Nucleus accumbens (tissue), 56 donors: ENCODE results near the gene MYO7B.

Experiments
- DNase-seq, 56 donors: peaks; one replicate each; lab custom pipeline; 2025; lab: John Stamatoyannopoulos, UW

MYO7B gene

DNA sequence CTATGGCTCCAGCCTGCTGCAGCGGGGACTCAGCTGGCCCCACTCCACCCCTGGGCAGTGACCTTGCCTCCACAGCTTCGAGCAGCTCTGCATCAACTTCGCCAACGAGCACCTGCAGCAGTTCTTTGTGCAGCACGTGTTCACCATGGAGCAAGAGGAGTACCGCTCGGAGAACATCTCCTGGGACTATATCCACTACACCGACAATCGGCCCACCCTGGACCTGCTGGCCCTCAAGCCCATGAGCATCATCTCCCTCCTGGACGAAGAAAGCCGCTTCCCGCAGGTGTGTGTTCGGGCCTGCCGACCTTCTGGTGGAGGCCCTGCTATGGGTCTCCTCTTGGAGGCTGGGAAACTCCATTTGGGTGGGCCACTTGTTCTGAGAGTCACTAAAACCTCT lies 48.6 kb downstream of the MYO7B start:
- no peak for DNase-seq

DNA sequence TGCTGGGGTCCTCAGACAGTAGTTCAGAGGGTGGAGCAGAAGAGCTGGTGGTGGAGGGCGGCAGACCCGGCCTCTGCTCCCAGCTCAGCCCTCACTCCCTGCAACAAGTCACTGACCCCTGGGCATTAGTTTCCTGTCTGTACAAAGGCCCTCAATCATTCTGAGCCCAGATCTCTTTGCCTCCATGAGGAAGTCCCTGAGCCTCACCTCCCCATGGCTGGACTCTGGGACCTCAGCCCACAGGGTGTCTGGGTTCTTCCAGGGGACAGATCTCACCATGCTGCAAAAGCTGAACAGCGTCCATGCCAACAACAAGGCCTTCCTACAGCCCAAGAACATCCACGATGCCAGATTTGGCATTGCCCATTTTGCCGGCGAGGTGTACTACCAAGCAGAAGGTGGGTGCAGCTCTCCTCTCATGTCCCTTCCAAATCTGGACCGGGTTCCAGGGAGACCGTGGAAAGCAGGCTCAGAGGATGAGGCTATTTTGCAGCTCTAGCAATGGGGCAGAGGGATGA lies 49.1 kb downstream of the MYO7B start:
- no peak for DNase-seq

DNA sequence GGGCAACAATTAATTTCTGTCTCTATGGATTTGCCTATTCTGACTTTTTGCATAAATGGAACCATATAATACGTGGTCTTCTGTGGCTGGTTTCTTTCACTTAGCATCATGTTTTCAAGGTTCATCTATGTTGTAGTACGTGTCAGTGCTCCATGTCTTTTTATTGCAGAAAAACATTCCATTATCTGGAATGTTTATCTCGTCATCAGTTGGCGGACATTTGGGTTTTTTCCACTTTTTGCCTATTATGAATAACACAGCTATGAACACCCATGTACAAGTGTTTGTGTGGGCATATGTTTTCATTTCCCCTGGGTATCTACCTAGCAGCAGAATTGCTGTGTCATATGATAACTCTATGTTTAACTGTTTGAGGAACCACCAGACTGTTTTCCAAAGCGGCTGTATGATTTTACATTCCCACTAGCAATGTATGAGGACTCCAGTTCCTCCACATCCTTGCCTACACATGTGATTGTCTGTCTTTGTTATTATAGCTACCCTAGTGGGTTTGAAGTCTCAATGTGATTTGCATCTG lies 49.9 kb downstream of the MYO7B start:
- DNase-seq, result no peak

DNA sequence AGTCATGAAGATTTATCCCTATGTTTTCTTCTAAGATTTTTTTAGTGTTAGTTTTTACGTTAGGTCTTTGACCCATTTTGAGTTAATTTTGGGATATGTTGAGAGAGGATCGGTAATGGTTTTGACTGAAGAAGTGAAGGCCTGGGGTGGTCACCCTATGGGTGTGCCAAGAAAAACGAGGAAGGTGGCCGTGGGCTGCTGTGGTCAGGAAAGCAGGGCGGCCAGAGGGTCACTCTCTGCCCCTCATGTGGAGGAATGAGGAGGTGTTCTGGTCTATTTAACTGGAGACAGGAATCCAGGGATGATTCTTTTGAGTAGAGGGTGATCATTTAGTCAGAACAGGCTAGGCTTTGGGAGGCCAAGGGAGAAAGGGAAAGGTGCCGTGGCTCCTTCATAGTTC lies 50.7 kb downstream of the MYO7B start:
- DNase-seq, result no peak

DNA sequence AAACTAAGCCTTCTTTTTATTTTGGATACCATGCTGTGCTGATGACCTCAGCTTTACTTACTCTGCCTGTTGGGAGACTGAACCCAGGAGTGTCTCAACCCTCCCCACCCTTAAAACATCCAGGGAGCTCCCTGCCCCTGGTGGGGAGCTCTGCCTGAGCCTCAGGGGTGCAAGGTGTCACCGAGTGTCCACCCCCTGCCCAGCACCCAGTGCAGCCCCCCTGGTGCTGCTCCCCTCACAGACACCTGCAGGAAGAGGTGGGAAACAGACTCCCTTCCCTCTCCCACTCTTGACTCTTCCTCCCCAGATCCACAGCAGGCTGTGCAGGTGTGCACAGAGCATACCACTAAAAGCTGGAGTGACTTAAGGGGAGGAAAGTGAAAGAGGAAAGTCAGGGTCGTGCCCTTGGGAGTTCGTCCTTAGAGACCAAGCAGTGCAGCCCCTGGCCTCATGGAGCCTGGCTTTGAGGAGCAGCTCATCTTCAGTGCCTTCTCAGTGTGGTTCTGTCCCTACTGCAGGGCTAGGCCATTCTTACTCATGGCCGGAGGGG lies 51.3 kb downstream of the MYO7B start:
- DNase-seq, result no peak

DNA sequence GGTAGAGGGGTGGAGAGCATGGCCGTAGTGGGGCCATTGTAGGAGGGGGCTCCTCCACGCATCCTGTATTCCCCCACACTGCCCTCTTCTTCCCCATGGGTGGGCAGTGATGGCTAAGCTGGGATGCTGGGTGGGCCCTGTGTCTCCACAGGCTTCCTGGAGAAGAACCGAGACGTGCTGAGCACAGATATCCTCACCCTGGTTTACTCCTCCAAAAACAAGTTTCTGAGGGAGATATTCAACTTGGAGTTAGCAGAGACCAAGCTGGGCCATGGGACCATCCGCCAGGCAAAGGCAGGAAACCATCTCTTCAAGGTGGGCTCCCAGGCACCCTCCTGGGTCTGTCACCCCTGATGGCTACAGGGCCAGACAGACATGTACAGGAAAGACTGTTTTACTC lies 52.8 kb downstream of the MYO7B start:
- DNase-seq, result no peak

DNA sequence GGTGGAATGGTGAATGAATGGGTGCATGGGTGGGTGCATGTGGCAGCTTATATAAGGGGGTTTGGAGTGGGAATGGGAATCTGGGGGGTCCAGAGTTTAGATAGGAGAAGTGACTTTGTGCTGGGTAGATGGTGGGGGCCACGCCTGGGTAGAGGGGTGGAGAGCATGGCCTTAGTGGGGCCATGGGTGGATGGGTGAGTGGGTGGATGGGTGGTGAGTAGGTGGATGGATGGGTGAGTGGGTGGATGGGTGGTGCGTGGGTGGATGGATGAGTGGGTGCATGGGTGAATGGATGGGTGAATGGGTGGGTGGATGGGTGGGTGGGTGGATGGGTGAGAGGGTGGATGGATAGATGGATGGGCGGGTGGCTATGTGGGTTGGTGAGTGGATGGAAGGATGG lies 53.9 kb downstream of the MYO7B start:
- DNase-seq, result peak in 1 of 56 donors; percentile 33

DNA sequence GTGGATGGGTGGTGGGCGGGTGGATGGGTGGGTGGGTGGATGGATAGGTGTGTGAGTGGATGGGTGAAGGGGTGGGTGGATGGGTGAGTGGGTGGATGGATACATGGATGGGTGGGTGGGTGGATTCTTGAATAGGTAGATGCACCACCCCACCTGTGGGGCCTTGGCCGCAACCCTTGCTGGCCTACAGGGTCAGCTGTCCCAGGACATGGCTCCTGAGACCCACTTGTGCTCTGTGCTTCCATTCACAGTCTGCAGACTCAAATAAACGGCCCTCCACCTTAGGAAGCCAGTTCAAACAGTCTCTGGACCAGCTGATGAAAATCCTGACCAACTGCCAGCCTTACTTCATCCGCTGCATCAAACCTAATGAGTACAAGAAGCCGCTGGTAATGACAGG lies 54.4 kb downstream of the MYO7B start:
- DNase-seq, result peak in 1 of 56 donors; percentile 33

DNA sequence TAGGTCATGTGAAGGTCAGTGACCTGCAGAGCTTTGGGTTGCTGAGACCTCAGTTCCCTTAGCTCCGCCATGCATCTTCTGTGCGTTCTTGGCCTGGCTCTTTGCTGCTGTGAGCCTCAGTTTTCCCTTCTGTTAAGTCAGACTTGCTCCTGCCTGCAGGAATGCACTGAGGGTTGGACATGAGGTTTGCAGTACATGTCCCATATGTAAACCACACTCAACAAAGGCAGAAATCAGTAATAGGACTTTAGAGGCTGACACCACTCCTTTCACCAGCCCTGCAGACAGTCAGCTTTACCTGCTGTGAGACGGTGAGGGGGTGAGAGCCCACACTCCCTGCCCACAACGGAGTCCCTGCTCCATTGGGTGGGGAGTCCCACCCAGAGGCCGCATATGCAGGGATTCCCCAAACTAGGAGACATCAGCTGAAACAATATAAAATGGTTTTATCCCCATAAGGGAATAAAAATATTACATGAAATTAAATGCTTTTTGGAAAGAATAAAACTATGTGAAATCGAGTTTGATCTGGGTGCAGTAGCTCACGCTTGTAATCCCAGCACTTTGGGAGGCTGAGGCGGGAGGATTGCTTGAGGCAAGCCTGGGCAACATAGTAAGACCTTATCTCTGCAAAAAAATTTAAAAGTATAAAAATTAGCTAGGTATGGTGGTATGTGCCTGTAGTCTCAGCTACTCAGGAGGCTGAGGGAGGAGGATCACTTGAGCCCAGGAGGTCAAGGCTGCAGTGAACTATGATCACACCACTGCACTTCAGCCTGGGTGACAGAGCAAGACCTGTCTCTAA lies 55.1 kb downstream of the MYO7B start:
- no peak for DNase-seq

DNA sequence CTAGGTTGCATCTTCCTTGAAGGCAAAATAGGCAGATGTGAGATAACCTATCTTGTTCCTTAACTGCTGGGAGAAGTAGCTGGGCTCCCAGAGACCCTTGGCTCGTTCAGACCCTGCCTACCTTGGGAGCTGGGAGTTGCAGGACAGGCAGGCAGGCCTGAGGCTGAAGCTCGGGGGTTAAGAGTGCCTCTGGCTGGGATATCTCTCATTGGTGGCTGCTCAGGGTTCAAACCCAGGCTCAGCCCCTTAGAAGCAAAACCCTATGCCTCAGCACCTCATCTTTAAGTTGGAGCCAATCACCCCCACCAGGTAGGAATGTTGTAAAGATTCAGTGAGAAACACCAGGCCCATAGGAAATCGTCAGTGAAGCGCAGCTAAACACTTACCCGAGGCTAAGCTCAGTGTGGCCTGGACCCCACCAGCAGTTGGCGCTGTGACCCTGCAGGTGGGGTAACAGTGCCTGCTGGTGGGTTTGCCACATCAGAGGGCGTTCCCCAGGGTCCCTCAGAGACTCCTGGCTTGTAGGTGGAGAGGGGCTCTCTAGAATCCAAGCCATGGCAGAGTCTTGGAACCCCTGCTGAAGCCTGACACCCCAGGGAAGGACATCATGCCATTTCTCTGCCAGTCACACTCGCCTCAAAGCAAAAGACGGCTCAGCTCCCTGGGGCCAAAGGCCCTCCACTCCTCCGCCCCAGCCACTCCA lies 55.9 kb downstream of the MYO7B start:
- peak in 39 of 56 donors; percentile 7 to 80 (median 30) for DNase-seq

DNA sequence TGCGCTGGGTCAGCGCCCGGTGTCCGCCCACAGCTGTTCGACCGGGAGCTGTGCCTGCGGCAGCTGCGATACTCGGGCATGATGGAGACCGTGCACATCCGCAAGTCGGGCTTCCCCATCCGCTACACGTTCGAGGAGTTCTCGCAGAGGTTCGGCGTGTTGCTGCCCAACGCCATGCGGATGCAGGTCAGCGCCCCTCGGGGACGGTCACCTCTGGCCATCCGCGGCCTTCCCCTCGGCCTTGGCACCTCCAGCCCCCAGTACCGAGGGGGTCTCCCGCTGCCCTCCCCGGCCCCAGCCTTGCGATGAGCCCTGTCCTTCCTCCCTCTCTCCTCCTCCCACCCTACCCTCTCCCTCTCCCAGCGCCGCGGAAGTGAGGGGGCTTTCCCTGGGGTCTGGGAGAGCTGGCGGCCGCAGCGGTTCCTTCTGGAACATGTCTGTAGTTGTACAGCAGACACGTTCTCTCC lies 57.3 kb downstream of the MYO7B start:
- no peak for DNase-seq

DNA sequence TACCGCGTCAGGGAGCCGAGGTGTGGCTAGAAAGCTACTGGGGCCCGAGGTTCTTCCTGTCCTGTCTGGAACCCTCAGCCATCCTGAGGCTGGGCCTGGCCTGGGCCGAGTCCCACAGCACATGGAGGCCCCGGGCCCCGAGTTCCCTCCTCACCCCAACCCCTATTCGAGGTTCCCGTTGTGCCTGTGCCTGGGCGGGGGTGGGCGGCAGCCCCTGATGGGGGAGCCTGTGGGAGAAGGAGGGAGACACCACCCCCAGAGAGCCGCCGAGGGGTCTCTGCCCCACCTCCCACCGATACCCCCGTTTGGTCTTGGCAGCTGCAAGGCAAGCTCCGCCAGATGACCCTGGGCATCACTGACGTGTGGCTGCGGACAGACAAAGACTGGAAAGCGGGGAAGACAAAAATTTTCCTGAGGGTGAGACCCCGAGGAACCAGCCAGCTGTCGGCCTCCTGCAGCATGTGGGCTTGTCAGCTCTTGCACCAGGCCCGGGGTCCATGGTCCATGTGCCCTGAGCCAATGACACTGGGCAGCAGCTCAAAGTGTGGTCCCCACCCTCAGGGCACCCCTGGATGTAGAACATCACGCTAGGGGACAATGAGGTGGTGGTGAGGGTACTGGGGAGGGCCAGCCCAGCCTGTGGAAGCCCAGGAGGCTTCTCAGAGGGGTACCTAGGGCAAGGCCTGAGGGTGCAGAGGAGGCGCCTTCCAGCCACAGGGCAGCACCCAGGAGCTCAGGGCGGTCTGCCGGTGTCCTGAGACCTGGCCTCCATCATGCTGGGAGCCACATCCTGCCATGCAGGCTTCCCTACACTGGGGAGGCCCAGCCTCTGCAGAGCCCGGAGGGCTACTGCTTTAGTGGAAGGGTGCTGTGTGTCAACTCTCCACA lies 58.0 kb downstream of the MYO7B start:
- no peak for DNase-seq

DNA sequence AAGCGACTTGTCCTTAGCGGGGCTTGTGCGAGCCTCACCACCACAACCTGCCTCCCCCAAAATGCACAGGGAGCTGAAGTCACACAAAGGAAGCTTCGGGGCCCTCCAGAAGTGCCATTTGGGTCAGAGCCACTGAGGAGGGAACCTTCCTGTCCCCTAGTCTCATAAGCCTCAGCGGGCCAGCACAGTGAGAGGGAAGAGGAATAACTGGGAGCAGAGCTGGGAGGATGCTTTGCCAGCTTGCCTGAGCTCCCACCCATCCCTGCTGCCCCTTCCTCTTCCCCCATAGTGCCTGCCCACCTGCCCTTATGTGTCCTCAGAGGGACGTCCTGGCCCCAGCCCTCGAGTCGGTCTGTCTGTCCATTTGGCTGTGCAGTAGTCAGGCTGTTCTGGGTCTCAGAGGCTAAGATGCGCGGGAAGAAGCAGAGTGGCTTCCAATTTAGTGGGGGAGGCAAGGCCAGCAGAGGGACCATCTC lies 58.7 kb downstream of the MYO7B start:
- DNase-seq, result no peak

DNA sequence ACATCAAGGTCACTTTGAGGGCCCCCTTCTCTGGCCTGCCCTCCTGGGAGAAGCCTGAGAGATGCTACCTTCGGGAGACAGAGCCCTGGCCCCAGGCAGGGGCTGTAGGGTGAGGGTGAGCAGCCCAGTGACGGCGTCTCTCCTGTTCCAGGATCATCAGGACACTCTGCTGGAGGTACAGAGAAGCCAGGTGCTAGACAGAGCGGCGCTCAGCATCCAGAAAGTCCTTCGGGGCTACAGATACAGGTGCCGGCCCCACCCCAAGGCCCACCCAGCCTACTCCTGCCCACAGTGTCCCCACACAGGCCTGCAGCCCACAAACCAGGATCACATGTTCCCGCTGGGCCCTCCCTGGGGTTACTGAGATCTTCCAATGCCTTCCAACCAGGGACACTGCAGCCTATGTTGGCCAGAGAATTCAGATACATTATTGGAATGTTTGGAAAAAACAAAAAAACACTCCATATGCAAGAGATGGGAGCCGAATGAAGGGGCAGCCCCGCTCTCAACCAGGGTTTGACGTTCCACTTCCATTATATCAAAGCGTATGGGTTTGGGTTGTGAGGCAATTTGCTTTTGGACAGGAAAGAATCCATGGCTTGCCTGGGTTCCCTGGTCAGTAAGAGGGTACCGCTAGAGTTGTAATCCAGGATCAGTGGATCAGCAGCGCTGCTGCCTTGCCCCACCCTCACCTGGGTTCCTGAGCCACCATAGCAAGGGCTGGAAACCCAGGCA lies 61.0 kb downstream of the MYO7B start:
- DNase-seq, result no peak

DNA sequence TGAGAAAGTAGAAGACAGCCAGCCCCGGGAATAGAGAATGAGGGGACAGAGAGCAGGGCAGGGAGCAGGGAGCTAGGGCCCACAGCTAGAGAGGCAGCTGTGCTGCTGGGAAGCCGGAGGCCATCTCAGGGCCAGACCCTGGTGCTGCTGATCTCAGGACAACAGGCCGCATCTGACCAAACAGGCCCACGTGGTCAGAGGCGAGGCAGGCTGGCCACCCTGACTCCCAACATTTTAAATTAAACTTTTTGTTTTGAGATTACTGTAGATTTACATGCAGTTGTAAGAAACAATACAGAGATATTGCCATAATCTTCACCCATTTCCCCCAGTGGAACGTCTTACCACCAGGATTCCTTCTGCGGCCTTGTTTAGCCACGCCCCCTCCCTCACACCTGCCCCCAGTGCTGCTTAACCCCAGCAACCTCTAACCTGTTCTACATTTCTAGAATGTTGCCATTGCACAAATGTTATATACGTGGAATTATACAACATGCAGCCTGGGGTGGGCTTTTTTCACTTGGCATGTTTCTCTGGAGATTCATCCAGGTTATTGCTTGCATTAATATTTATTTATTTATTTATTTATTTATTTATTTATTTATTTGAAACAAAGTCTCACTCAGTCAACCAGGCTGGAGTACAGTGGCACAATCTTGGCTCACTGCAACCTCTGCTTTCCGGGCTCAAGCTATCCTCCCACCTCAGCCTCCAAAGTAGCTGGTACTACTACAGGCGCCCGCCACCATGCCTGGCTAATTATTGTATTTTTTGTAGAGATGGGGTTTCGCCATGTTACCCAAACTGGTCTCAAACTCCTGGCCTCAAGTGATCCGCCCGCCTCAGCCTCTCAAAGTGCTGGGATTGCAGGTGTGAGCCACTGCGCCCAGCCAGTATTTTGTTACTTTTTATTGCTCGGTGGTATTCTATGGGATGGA lies 61.8 kb downstream of the MYO7B start:
- DNase-seq, result no peak

DNA sequence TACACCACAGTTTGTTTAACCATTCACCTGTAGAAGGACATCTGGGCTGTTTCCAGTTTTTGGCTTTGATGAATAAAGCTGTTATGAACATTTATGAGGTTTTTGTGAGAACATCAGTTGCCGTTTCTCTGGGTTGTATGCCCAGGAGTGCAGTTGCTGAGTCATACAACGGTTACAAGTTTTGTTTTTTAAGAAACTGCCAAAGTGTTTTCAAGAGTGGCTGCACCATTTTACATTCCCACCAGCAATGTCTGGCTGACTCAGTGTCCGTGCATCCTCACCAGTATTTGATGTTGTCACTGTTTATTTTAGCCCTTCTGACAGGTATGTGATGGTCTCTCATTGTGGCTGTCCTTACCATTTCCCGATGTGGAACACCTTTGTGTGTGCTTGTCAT lies 62.5 kb downstream of the MYO7B start:
- DNase-seq, result no peak

DNA sequence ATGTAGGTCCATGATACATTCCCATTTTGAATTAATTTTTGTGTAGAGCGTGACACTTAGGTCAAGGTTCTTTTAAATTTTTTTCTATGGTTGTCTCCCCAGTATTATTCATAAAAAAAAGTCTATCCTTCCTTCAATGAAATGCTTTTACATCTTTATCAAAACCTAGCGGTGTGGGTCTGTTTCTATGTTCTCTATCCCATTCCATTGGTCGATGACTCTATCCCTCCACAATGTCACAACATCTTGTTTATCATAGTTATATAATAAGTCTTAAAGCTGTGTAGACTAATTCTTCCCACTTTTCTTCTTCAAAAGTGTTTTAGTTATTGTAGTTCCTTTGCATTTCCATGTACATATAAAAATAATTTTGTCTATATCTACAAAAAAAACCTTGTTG lies 63.2 kb downstream of the MYO7B start:
- DNase-seq, result no peak

DNA sequence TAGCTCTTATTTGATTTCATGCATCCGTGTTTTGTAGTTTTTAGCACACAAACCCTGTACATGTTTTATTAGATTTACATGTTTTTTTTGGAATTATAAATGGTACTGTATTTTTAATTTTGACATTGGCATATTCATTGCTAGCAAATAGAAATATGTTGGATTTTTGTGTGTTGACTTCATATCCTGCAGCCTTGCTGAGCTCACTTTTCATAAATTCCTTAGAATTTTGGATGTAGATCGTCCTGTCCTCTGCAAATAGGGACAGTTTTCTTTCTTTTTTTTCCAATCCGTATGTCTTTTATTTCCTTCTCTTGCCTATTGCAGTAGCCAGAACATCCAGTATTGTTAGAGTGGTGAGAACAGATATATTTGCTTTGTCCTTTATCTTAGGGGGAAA lies 63.7 kb downstream of the MYO7B start:
- no peak for DNase-seq
